ENCODE measurements around the gene GMIP.

The GMIP gene

GRCh38 chr19:19626516-19627472 is 16.7 kb downstream of the GMIP start:
- peak overlapping the region; percentile 72 for H3K4me3 ChIP-seq (replicated peaks; ENCODE audit: low read depth, low read length)
- peaks cover 20% of the 10 kb centered on the region for H3K36me3 ChIP-seq (ENCODE audit: control insufficient read depth, insufficient read depth, low read length)
- no peak for TF ChIP-seq CTCF (IDR thresholded peaks at IDR 0.05; ENCODE audit: insufficient read depth, low read length, poor library complexity, severe bottlenecking)
- no peak for DNase-seq (ENCODE audit: extremely low read depth, insufficient read length)
- no peaks in the 10 kb centered on the region for H3K27me3 ChIP-seq (replicated peaks; ENCODE audit: control insufficient read depth, insufficient read depth, low read length)

GRCh38 chr19:19624032-19624570 is 19.4 kb downstream of the GMIP start:
- TF ChIP-seq CTCF (IDR thresholded peaks at IDR 0.05; ENCODE audit: insufficient read depth, low read length, poor library complexity, severe bottlenecking), result no peak
- Histone ChIP-seq H3K36me3 (ENCODE audit: control insufficient read depth, insufficient read depth, low read length) (peaks cover 4% of the 10 kb centered on the region), H3K27me3 (replicated peaks; ENCODE audit: control insufficient read depth, insufficient read depth, low read length) (no peaks in the 10 kb centered on the region), H3K4me3 (replicated peaks; ENCODE audit: low read depth, low read length) (no peak overlapping the region)
- no peak for DNase-seq (ENCODE audit: extremely low read depth, insufficient read length)

- Histone ChIP-seq H3K4me3 (replicated peaks; ENCODE audit: low read depth, low read length) (no peak overlapping the region), H3K36me3 (ENCODE audit: control insufficient read depth, insufficient read depth, low read length) (peaks cover 4% of the 10 kb centered on the region), H3K27me3 (replicated peaks; ENCODE audit: control insufficient read depth, insufficient read depth, low read length) (no peaks in the 10 kb centered on the region)
- no peak for DNase-seq (ENCODE audit: extremely low read depth, insufficient read length)
- no peak for TF ChIP-seq CTCF (IDR thresholded peaks at IDR 0.05; ENCODE audit: insufficient read depth, low read length, poor library complexity, severe bottlenecking)
Observed at GRCh38 chr19:19623383-19623782, 20.1 kb downstream of the GMIP start.

- no peak for DNase-seq (ENCODE audit: extremely low read depth, insufficient read length)
- no peaks in the 10 kb centered on the region for H3K27me3 ChIP-seq (replicated peaks; ENCODE audit: control insufficient read depth, insufficient read depth, low read length)
- H3K4me3 ChIP-seq (replicated peaks; ENCODE audit: low read depth, low read length), result no peak overlapping the region
- TF ChIP-seq CTCF (IDR thresholded peaks at IDR 0.05; ENCODE audit: insufficient read depth, low read length, poor library complexity, severe bottlenecking), result no peak
- peaks cover 4% of the 10 kb centered on the region for H3K36me3 ChIP-seq (ENCODE audit: control insufficient read depth, insufficient read depth, low read length)
Observed at GRCh38 chr19:19619849-19620210, 23.6 kb downstream of the GMIP start.

- Histone ChIP-seq H3K27me3 (replicated peaks; ENCODE audit: control insufficient read depth, insufficient read depth, low read length) (no peaks in the 10 kb centered on the region), H3K36me3 (ENCODE audit: control insufficient read depth, insufficient read depth, low read length) (peaks cover 2% of the 10 kb centered on the region), H3K4me3 (replicated peaks; ENCODE audit: low read depth, low read length) (no peak overlapping the region; the same call in 1 of the 2 replicates)
- DNase-seq (ENCODE audit: extremely low read depth, insufficient read length), result no peak
- TF ChIP-seq CTCF (IDR thresholded peaks at IDR 0.05; ENCODE audit: insufficient read depth, low read length, poor library complexity, severe bottlenecking), result no peak
Observed at GRCh38 chr19:19619181-19619848, 24.1 kb downstream of the GMIP start.

All from GM06990 (cell line).